Activated CD4-positive, alpha-beta T cell treated with anti-CD3 and anti-CD28 coated beads, Interleukin-2, Interleukin-4, amounts not matched to agents 100 ng/mL and 50 ng/mL, durations not matched to agents 16 hours and 8 hours (primary cell): ENCODE results near the gene COPS9.
A peak's percentile ranks its signal among the peaks of the same experiment; 100 is the strongest.

Experiments used
- DNase-seq: peaks from one replicate; pipeline ENCODE4 v3.0.0-alpha.2; 2020; ENCODE audit warnings: low spot score

COPS9 gene

GRCh38 chr2:240147911-240148587, 11.9 kb upstream of the COPS9 start:
- DNase-seq: no peak

GRCh38 chr2:240147382-240147781, 11.3 kb upstream of the COPS9 start:
- DNase-seq: no peak

- no peak for DNase-seq
Measured at GRCh38 chr2:240146627-240147278, 10.6 kb upstream of the COPS9 start.

DNA sequence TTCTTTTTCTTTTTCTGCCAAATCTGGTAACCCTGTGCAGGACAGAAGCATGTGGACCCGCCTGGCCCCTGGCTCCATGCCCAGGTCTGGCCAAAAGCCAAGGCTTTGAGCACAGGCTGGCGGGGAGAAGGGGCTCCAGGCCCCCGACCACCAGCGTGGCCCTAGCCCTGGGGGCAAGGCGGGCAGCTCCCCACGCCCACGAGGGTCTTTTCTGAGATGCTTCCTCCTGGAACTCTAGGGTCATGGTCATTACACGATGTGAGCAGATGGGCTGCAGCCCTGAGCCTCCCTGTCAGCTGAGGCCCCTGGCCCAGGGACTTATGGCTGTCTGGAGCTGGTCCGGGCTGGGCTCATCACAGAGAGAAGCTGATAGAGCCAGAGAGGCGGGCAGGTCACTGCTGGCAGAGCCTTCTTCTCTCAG, 10.0 kb upstream of the COPS9 start:
- no peak for DNase-seq

GRCh38 chr2:240145461-240145860, 9.4 kb upstream of the COPS9 start:
- DNase-seq: no peak

DNA sequence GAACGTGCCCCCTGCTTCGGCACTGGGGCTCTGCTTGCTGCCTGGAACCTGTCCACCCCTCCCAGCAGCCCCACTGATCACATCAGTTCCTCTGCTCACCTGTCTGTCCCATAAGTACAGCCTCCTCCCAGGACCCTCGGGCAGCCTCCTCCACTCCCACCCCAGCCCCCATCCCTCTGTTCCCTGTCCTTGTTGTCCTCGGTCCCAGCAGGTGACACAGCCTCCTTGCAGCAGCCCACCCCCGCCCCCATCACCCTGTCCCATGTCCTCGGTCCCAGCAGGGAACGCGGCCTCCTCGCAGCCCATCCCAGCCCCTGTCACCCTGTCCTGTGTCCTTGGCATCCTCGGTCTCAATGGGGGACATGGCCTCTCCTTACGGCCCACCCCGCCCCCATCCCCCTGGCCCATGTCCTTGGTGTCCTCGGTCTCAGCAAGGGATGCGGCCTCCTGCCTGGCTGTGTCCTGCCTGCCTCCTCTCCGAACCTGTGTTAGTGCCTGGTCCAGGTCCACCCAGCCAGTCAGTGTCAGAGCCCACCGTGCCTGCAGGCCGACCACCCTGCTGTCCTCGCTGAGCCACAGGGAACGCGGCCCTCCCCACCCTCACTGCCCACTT, 8.7 kb upstream of the COPS9 start:
- no peak for DNase-seq

- DNase-seq: peak; percentile 70
Measured at GRCh38 chr2:240143801-240144648, 7.9 kb upstream of the COPS9 start.

DNA sequence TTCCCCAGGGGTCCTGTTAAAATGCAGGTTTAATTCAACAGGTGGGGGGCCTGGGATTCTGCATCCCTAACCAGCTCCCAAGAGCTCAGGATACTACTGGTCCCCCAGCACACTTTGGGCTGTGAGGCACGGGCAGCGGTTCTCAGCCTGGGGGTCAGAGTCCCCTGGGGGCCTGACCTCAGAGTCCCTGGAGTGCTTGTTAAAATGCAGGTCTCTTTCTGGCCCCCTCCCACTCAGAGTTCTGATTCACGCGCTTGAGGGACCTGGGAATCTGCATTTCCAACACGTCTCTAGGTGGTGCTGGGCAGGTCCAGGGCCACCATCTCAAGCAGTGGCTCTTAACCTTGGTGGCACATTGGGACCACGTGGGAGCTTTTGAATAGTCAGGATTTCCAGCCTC, 7.2 kb upstream of the COPS9 start:
- DNase-seq: no peak

DNA sequence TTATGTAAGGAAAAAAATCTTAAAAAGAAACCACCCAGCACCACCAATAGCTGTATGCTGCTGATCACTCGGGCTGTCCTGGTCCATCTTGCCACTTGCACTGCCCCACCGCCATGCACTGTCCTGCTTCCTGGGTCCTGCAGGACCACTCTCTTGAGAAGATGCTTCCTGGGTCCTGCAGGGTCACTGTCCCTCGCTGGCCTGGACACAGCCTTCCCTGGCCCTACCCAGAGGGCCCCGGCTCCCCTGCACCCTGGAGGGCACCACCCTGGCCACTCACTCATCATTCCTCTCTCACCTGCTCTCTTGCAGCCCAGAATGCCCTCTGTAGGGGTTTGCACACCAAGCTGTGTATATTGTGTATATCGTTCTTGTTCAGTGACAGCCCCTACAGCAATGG, 6.8 kb upstream of the COPS9 start:
- no peak for DNase-seq

DNA sequence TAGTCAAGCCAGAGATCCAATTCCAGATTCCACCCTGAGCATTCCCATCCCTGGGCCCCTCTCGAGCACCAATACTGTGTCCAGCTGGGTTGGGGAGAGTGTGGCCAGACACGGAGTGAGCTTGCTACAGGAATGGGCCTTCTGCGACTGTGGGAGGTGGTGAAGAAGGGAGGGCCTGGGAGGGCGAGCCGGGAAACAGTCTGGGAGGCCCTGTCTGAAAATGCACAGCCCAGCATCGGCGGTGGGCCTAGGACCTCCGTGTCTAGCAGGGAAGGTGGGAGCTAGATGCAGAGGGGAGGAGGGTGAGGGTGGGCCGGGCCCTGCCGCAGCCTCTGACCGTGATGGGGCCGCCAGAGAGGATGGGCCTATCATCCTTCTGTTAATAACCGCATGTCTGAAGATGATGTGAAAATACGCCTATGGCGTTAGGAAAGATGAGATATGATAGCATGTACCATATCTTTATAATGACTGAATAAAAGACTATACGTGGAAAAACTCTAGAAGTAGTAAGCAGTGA, 6.2 kb upstream of the COPS9 start:
- DNase-seq: no peak

GRCh38 chr2:240141736-240142135, 5.6 kb upstream of the COPS9 start:
- DNase-seq: no peak

DNA sequence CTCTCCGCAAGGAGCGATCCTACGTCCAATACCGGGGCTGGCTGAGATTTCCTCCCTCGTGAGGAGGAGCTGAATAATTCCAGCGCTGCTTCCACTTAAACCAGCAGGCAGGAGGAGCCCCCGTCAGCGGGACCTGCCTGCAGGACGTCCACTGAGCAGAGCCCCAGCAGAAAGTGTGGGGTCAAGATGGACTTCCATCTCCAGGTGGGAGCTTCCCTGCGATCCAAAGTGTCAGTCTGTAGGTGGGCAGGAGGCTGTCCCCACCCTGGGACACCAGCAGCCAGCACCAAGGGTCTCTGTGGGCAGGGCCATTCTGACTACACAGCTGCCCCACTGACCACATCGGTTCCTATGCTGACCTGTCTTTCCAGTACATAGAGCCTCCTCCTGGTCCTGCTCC, 4.8 kb upstream of the COPS9 start:
- DNase-seq: no peak

DNA sequence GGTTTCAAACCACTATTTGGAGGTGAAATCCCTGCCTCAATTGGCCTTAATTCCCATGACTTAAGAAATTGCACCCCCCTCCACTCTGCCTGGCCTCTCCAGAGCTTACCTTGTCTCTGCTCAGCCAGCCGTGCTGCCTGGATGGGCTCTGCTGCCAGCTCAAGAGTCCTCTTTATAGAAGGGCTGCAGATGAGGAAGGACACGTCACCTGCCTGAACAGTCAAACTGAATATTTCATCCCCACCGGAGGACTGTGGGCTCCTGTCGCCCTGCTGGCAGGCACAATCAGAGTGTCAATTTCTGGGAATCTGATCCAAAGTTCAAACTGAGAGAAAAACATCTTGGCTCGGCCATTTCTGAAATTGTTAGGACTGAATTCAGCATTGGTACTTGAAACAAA, 4.4 kb upstream of the COPS9 start, which contains the start of gene OTOS:
Gene OTOS (minus strand): TSS at position 148 of the 400 bp plus-strand sequence. CDS start 332 bp downstream, outside the sequence.
- no peak for DNase-seq

- DNase-seq: no peak
Measured at GRCh38 chr2:240139666-240140393, 3.7 kb upstream of the COPS9 start.

- no peak for DNase-seq
Measured at GRCh38 chr2:240139011-240139441, 2.9 kb upstream of the COPS9 start.

GRCh38 chr2:240138254-240138984, 2.3 kb upstream of the COPS9 start:
- no peak for DNase-seq

DNA sequence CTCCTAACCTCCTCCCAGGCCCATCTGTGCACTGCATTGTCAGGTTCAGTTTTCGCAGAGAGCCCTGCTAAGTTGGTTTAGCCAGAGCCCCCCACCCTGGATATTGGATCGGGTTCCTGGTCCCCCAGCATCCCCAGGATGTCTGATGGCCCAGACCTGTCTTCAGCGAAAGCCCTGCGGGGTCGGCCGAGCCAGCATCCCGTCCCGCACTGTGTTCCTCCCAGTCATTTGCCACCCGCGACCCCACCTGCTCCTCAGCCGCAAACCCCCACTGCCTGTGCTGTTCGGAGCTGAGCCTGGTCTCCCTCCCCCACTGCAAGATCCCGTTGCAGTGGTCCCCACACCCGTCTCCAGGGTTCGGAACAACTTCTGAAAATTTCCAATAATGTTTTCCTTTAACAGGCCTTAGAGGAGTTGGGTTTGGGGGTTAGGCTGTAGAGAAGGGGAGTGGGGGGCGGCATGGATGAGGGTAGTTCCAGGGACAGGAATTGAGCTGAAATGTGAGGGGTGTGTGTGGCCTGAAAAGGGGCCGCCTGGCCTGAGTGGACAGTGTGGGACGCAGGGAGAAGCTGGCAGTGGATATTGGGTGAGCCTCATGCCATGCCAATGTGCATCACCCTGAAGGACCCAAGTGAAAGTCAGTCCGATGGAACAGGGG, 1.6 kb upstream of the COPS9 start:
- no peak for DNase-seq

- peak; percentile 9 for DNase-seq
Measured at GRCh38 chr2:240136671-240137292, 677 bp upstream of the COPS9 start.

- no peak for DNase-seq
Measured at GRCh38 chr2:240135706-240136012, 446 bp downstream of the COPS9 start.

- DNase-seq: no peak
Measured at GRCh38 chr2:240134956-240135520, 1.1 kb downstream of the COPS9 start.
